GM12878 (cell line): ENCODE measurements around the gene SLC66A3. TPM values are rescaled to one million over a fixed set of nuclear protein-coding genes. Genes with fewer than 3 reads are reported as not detected.

Experiments used
- ATAC-seq: fragments of 200-7000 bp; cut with Tn5 transposase; 3 replicates; pipeline ENCODE4 v1.9.1; 2020; ENCODE audit warnings: mild to moderate bottlenecking, moderate library complexity
- BruUV-seq: library from RNA; stranded (reverse); fragments of 400-500 nt; replicated peaks from 2 replicates; lab custom pipeline; 2021; lab: Mats Ljungman, UMichigan
- CTCF ChIA-PET: fragments of 300-600 bp; sonication (Branson Sonifier 250); formaldehyde crosslinking; extraction: SDS; loops from one replicate; lab custom pipeline; 2021; ENCODE audit warnings: inconsistent platforms; lab: Yijun Ruan, JAX
- POLR2A ChIA-PET: fragments of 350-600 bp; formaldehyde crosslinking; extraction: SDS; loops from one replicate; lab custom pipeline; 2021; ENCODE audit warnings: inconsistent platforms; lab: Charles Lee
- RAD21 ChIA-PET: fragments of 300-600 bp; sonication (Branson Sonifier 250); formaldehyde crosslinking; loops from one replicate; lab custom pipeline; 2023; ENCODE audit warnings: antibody characterized with exemption; ENCODE audit not compliant: unreplicated experiment; lab: Charles Lee
- SMC1A ChIA-PET: fragments of 300-600 bp; sonication (Branson Sonifier 250); formaldehyde crosslinking; loops from one replicate; lab custom pipeline; 2023; ENCODE audit not compliant: unreplicated experiment, uncharacterized antibody; lab: Charles Lee
- DNase-seq: peaks from one replicate; pipeline ENCODE4 v3.0.0-alpha.2; 2011; ENCODE audit warnings: low read depth, low spot score
- FAIRE-seq: peaks from 3 replicates; lab custom pipeline; 2011; peaks lifted over from hg19 to GRCh38; lab: Jason Lieb, UNC
- H2AFZ ChIP-seq: 2 replicates; pipeline ENCODE4 v1.6.0; 2011; ENCODE audit warnings: low read depth, low read length, control low read depth; ENCODE audit not compliant: control insufficient read depth
- H3K27ac ChIP-seq: 2 replicates; pipeline ENCODE4 v1.5.1; 2011; ENCODE audit warnings: control low read depth; ENCODE audit not compliant: control insufficient read depth, insufficient read depth
- H3K27me3 ChIP-seq, 2 experiments: replicated peaks in 1 of 2; 2 replicates each; pipeline versions ENCODE4 v1.6.0 to v1.6.1; 2011; ENCODE audit warnings: low read length in 1 of 2; ENCODE audit not compliant: control insufficient read depth in 2 of 2, insufficient read depth in 2 of 2
- H3K36me3 ChIP-seq, 2 experiments: 2 replicates each; pipeline ENCODE4 v1.5.1; 2011; ENCODE audit warnings: low read length in 1 of 2; ENCODE audit not compliant: control insufficient read depth in 2 of 2, insufficient read depth in 2 of 2
- H3K4me1 ChIP-seq: 2 replicates; pipeline ENCODE4 v1.6.1; 2011; ENCODE audit warnings: mild to moderate bottlenecking, low read length, moderate library complexity, mixed read lengths; ENCODE audit not compliant: control insufficient read depth, insufficient read depth
- H3K4me2 ChIP-seq: 2 replicates; pipeline ENCODE4 v1.6.0; 2011; ENCODE audit warnings: control low read depth; ENCODE audit not compliant: control insufficient read depth, insufficient read depth
- H3K4me3 ChIP-seq: fragments of 200-600 bp; sonication (generic); 2 replicates; pipeline ENCODE4 v1.5.1; 2016
- H3K79me2 ChIP-seq: 2 replicates; pipeline ENCODE4 v1.6.0; 2011; ENCODE audit warnings: low read length; ENCODE audit not compliant: control insufficient read depth, insufficient read depth
- H3K9ac ChIP-seq: 2 replicates; pipeline ENCODE4 v1.8.0; 2011; ENCODE audit warnings: low read length, control low read depth, mixed read lengths; ENCODE audit not compliant: control insufficient read depth, insufficient read depth
- H3K9me3 ChIP-seq: replicated peaks from 3 replicates; pipeline ENCODE4 v1.5.1; 2011; ENCODE audit warnings: mild to moderate bottlenecking, low read length; ENCODE audit not compliant: control insufficient read depth, insufficient read depth
- H4K20me1 ChIP-seq: 2 replicates; pipeline ENCODE4 v1.6.0; 2011; ENCODE audit not compliant: control insufficient read depth, insufficient read depth
- BHLHE40 ChIP-seq, 2 experiments: fragments of 450-650 bp in 1 of 2; IDR thresholded peaks; 2 replicates each; pipeline ENCODE4 v1.6.1; 2011 to 2017; ENCODE audit warnings: low read depth in 2 of 2, borderline replicate concordance in 1 of 2, improper control_type of control experiment in 1 of 2, low read length in 1 of 2, mild to moderate bottlenecking in 1 of 2
- BRCA1 ChIP-seq: IDR thresholded peaks from 2 replicates; pipeline ENCODE4 v1.6.1; 2011; ENCODE audit warnings: low read depth, low read length, improper control_type of control experiment
- E2F4 ChIP-seq: IDR thresholded peaks from 2 replicates; pipeline ENCODE4 v1.6.1; 2012; ENCODE audit warnings: low read depth, low read length, improper control_type of control experiment
- ETV6 ChIP-seq, 2 experiments: fragments of 450-650 bp in 1 of 2; IDR thresholded peaks in 1 of 2; conservative IDR thresholded peaks in 1 of 2; 2 replicates each; pipeline ENCODE4 v1.6.1; 2014; ENCODE audit warnings: antibody characterized with exemption in 1 of 2, borderline replicate concordance in 1 of 2, low read depth in 1 of 2, mild to moderate bottlenecking in 1 of 2, moderate library complexity in 1 of 2
- FOS ChIP-seq: IDR thresholded peaks from 3 replicates; pipeline ENCODE4 v1.6.1; 2011; ENCODE audit warnings: borderline replicate concordance; ENCODE audit not compliant: insufficient read length; ENCODE audit errors: extremely low read depth
- HDAC6 ChIP-seq: fragments of 200-600 bp; sonication (generic); IDR thresholded peaks from one replicate; pipeline ENCODE4 v1.8.0; 2017; ENCODE audit warnings: antibody characterized with exemption; ENCODE audit not compliant: unreplicated experiment
- KDM1A ChIP-seq: fragments of 200-600 bp; sonication (generic); IDR thresholded peaks from 2 replicates; pipeline ENCODE4 v1.6.1; 2016; ENCODE audit warnings: borderline replicate concordance
- MTA3 ChIP-seq: IDR thresholded peaks from 2 replicates; pipeline ENCODE4 v1.6.1; 2012; ENCODE audit warnings: low read length, inconsistent platforms, borderline replicate concordance
- USF1 ChIP-seq: IDR thresholded peaks from 2 replicates; pipeline ENCODE4 v1.6.1; 2011; ENCODE audit warnings: borderline replicate concordance, low read depth, mild to moderate bottlenecking, moderate library complexity, mixed read lengths, low read length; ENCODE audit not compliant: insufficient read depth; ENCODE audit errors: extremely low read length
- YY1 ChIP-seq: IDR thresholded peaks from 2 replicates; pipeline ENCODE4 v1.6.1; 2011; ENCODE audit warnings: low read depth, mild to moderate bottlenecking, low read length
- ZBTB40 ChIP-seq: fragments of 450-650 bp; IDR thresholded peaks from 2 replicates; pipeline ENCODE4 v1.6.1; 2016; ENCODE audit warnings: mild to moderate bottlenecking, moderate library complexity, borderline replicate concordance
- ZSCAN29 ChIP-seq: fragments of 450-650 bp; IDR thresholded peaks from 2 replicates; pipeline ENCODE4 v1.6.1; 2017; ENCODE audit warnings: mild to moderate bottlenecking, moderate library complexity
- WGBS: methylation state at CpG from one replicate; pipeline ENCODE4 v1.1.6; 2016; ENCODE audit warnings: low lambda C conversion rate; ENCODE audit not compliant: insufficient replicate concordance, insufficient coverage; ENCODE audit errors: missing lambda C conversion rate; 5-methylcytosine and 5-hydroxymethylcytosine counted together
- in situ Hi-C: fragments of 300-500 bp; cut with MboI; formaldehyde crosslinking; loops from 9 replicates; pipeline ENCODE4 v1.14.3; 2018; ENCODE audit warnings: mixed read lengths
- intact Hi-C: fragments of 100-400 bp; cut with micrococcal nuclease; formaldehyde crosslinking; loops from one replicate; pipeline ENCODE4 v1.14.2; 2022; ENCODE audit not compliant: unreplicated experiment
- polyA plus RNA-seq, 11 experiments: library from polyadenylated mRNA; depleted of rRNA in 4 of 11; unstranded in 6 of 11; stranded (reverse) in 5 of 11; fragments of >200 nt; fragmentation: Nextera tagmentation in 4 of 11; fragmentation: Illumina TruSeq in 1 of 11; extraction: Ambion mirVana in 4 of 11; extraction: Trizol in 1 of 11; gene quantifications; 1 replicate in 1 of 11; 2 replicates in 10 of 11; pipeline versions ENCODE4 v1.2.1 to v1.2.3, GENCODE V29; 2011 to 2016; ENCODE audit warnings: inconsistent platforms in 2 of 11, missing spikeins in 2 of 11, low read depth in 1 of 11
- total RNA-seq, 4 experiments: library from RNA; depleted of rRNA in 3 of 4; stranded (reverse); fragments of >200 nt in 3 of 4; fragmentation: Illumina TruSeq in 1 of 4; extraction: Trizol in 1 of 4; gene quantifications; 2 replicates each; pipeline versions ENCODE4 v1.2.1 to v1.2.3, GENCODE V29; 2013 to 2021

The SLC66A3 gene
- total and polyA plus RNA-seq, 10 of the 15 experiments (the other 5 are each of a cell fraction or from before 2014, with no cell fraction given): 1.4 to 14.2 (median 6.4) TPM

- no peak for FAIRE-seq
- DNase-seq: no peak
- Histone ChIP-seq H4K20me1 (no peaks in the 10 kb centered on the region), H3K79me2 (no peaks in the 10 kb centered on the region), H3K9me3 (no peaks in the 10 kb centered on the region), H3K9ac (no peak overlapping the region), H3K27ac (no peak overlapping the region), H3K4me1 (no peaks in the 10 kb centered on the region), H3K4me3 (no peak overlapping the region), H3K36me3 (no peaks in the 10 kb centered on the region), H3K4me2 (no peak overlapping the region), H3K27me3 (no peaks in the 10 kb centered on the region), H2AFZ (no peak overlapping the region)
- intact Hi-C loops (no loop called here), in situ Hi-C loops (no loop called here)
- no peak for ATAC-seq
- no TSS peak for BruUV-seq
- TF ChIP-seq ETV6 (conservative IDR thresholded peaks at IDR 0.05 in 1 of 2, IDR thresholded peaks at IDR 0.05 in 1 of 2; ENCODE audit: borderline replicate concordance in 1 of 2, low read depth in 1 of 2) (no peak), KDM1A (no peak), BHLHE40 (IDR thresholded peaks at IDR 0.05; ENCODE audit: borderline replicate concordance in 1 of 2, low read depth in 2 of 2, low read length in 1 of 2) (no peak), ZBTB40 (no peak), MTA3 (no peak), BRCA1 (no peak), ZSCAN29 (no peak), YY1 (no peak), HDAC6 (no peak), FOS (no peak), USF1 (no peak), E2F4 (no peak)
- SMC1A ChIA-PET: no interaction called here
- CTCF ChIA-PET: no interaction called here
- RAD21 ChIA-PET: no interaction called here
- POLR2A ChIA-PET: no interaction called here
- 83% methylated on average over 10 of the region's 10 CpGs for WGBS
Observed at GRCh38 chr2:11166476-11166875, 11.2 kb downstream of the SLC66A3 start.
